Natural killer cell treated with Interleukin-12 subunit alpha and Interleukin-12 subunit beta and Interleukin-15 and Interleukin-18, amount 100 ng/mL, for 72 hours (primary cell): ENCODE results near the gene ANKRD55. TPM values are rescaled to one million over a fixed set of nuclear protein-coding genes. Genes with fewer than 3 reads are reported as not detected.
"Not testable (repeated sequence)": the region's sequence is repeated elsewhere in the genome, so short reads cannot be mapped to it uniquely, and the experiment has no call there.

Experiments
- ATAC-seq, 2 donors: fragments of 150-1000 bp; cut with Tn5 transposase in 1 of 2; sonication (Bioruptor Pico), chemical (Tn5 transposase) in 1 of 2; 2 replicates each; pipeline ENCODE4 v1.10.0; 2021
- DNase-seq: peaks from one replicate; pipeline ENCODE4 v3.0.0; 2022; ENCODE audit warnings: low spot score
- H3K27ac Mint-ChIP-seq, 2 donors: 1 replicate in 1 of 2; 2 replicates in 1 of 2; pipeline ENCODE4 v1.8.0; 2022; ENCODE audit warnings: mixed read lengths in 2 of 2, mild to moderate bottlenecking in 1 of 2, moderate library complexity in 1 of 2
- H3K27me3 Mint-ChIP-seq, 2 donors: 1 replicate in 1 of 2; 2 replicates in 1 of 2; pipeline ENCODE4 v1.8.0; 2022; ENCODE audit warnings: mixed read lengths in 2 of 2
- H3K36me3 Mint-ChIP-seq: one replicate; pipeline ENCODE4 v1.8.0; 2022; ENCODE audit warnings: mixed read lengths
- H3K4me1 Mint-ChIP-seq, 2 donors: 1 replicate in 1 of 2; 2 replicates in 1 of 2; pipeline ENCODE4 v1.8.0; 2022; ENCODE audit warnings: low read depth in 2 of 2, mixed read lengths in 2 of 2, mild to moderate bottlenecking in 1 of 2
- H3K4me3 Mint-ChIP-seq: one replicate; pipeline ENCODE4 v1.8.0; 2022; ENCODE audit warnings: mixed read lengths
- H3K9me3 Mint-ChIP-seq: 2 replicates; pipeline ENCODE4 v1.8.0; 2022; ENCODE audit warnings: mixed read lengths
- total RNA-seq, 2 donors: library from RNA; stranded (reverse); gene quantifications; one replicate each; pipeline ENCODE4 v1.2.3, GENCODE V29; 2022

Gene ANKRD55
- total RNA-seq, 2 donors from 2014 or later = 0.28 TPM; not detected in 1

DNA sequence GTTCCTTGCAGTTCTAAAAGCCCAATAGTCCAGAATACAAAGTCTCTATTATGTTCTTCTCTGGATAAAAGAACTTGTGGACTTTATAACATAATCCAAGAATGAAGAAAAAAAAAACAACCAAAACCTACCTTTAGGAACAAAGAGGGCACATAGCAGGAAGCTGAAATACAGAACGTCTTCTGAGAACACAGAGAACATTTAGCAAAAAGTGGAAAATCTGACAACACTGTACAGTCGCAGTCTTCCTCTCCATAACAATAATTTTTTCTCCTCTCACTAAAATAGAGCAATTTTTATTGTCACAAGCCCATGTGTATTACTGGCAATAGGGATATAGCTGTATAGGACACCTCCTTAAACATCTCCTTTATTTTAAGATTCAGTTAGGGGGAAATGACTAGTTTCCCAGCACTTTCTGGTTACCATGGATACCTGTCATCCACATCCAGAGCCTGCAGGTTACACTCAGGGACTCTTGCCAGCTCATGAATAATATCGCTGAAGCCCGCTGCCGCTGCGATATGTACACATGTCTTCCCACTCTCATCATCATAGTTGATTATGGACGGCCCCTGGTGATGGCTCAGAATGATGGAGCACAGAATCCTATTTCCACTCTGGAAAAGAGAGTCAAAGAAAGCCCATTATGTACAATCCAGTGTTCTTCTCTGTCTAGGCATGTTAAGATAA, 106.5 kb downstream of the ANKRD55 start:
- DNase-seq = no peak
- Mint-ChIP-seq H3K27me3 (peaks cover 23 to 39% of the 10 kb centered on the region in 2 donors), H3K9me3 (peaks cover 5% of the 10 kb centered on the region), H3K27ac (no peak overlapping the region), H3K36me3 (peaks cover 8% of the 10 kb centered on the region), H3K4me3 (no peak overlapping the region), H3K4me1 (no peaks in the 10 kb centered on the region)
- no peak for ATAC-seq

DNA sequence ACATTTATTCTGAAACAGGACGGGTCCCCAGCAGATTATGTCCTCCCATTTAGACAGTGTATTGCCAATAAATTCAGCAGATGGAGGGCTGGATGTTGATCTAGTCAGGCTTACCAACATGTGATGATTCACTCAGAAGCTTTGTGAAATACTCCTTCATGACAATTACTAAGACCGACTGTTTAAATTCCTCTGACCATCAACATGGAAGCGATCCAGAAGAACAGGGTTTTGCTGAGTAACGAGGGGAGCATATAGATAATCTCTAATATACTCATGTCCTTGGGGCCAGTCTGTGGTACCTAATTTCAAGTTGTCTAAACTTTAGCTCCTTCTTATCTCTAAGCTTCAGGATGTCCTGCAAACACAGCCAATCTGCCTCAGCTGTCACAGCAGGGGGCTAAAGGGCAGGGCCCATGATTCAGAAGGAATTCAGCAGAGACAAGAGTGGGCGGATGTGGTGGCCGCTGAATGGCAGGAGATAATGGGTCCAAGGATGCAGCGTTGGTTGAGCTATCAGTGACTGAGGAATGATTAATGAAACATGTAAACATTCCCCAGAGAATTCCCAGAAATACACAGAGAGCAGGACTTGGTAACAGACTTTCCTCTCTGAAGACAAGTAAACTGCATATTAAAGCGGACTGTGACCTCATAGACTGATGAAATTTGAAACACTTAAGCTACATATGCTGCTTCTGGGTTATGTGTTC, 109.4 kb downstream of the ANKRD55 start:
- no peaks in the 10 kb centered on the region for H3K36me3 Mint-ChIP-seq
- no peak for DNase-seq
- ATAC-seq = peak in 1 of 2 donors; percentile 48
- peaks cover 12 to 17% of the 10 kb centered on the region in 2 donors for H3K27me3 Mint-ChIP-seq
- H3K9me3 Mint-ChIP-seq = no peaks in the 10 kb centered on the region
- H3K27ac Mint-ChIP-seq = no peak overlapping the region
- H3K4me3 Mint-ChIP-seq = no peak overlapping the region
- H3K4me1 Mint-ChIP-seq = no peaks in the 10 kb centered on the region

DNA sequence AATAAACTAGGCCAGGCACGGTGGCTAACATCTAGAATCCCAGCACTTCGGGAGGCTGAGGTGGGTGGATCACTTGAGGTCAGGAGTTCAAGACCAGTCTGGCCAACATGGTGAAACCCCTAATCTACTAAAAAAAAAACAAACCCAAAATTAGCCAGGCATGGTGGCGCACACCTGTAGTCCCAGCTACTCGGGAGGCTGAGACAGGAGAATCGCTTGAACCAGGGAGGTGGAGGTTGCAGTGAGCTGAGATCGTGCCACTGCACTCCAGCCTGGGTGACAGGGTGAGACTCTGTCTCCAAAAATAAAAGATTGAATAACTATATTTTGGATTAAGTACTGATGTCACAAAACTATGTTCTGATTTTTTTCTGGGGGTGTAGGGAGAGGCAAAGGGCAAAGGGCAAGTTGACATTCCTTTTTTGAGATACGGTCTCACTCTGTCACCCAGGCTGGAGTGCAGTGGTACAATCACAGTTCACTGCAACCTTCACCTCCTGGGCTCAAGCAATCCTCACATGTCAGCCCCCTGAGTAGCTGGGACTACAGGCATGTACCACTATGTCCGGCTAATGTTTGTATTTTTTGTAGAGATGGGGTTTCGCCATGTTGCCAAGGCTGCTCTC, 110.7 kb downstream of the ANKRD55 start:
- H3K27ac Mint-ChIP-seq, H3K9me3 Mint-ChIP-seq, H3K36me3 Mint-ChIP-seq, H3K4me1 Mint-ChIP-seq, H3K4me3 Mint-ChIP-seq, DNase-seq, ATAC-seq: not testable (repeated sequence)
- peaks cover 7 to 10% of the 10 kb centered on the region in 2 donors for H3K27me3 Mint-ChIP-seq

DNA sequence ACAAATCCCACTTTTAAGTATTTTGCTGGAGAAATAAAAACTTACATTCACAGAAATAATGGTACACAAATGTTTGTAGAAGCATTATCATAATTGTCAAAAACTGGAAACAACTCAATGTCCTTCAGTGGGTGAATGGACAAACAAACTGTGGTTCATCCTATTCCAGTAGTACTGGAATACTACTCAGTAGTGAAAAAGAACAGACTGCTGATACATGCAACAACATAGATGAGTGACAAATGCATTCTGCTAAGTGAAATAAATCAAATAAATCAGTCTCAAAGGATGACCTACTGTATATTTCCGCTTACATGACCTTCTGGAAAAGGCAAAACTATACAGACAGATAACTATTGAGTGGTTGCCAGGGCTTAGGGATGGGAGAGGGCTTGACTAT, 114.1 kb downstream of the ANKRD55 start:
- no peaks in the 10 kb centered on the region for H3K36me3 Mint-ChIP-seq
- no peaks in the 10 kb centered on the region for H3K4me1 Mint-ChIP-seq
- no peak overlapping the region for H3K27ac Mint-ChIP-seq
- DNase-seq (no peak), ATAC-seq (no peak)
- peaks cover 0 to 5% of the 10 kb centered on the region in 2 donors for H3K27me3 Mint-ChIP-seq
- no peak overlapping the region for H3K4me3 Mint-ChIP-seq
- no peaks in the 10 kb centered on the region for H3K9me3 Mint-ChIP-seq

DNA sequence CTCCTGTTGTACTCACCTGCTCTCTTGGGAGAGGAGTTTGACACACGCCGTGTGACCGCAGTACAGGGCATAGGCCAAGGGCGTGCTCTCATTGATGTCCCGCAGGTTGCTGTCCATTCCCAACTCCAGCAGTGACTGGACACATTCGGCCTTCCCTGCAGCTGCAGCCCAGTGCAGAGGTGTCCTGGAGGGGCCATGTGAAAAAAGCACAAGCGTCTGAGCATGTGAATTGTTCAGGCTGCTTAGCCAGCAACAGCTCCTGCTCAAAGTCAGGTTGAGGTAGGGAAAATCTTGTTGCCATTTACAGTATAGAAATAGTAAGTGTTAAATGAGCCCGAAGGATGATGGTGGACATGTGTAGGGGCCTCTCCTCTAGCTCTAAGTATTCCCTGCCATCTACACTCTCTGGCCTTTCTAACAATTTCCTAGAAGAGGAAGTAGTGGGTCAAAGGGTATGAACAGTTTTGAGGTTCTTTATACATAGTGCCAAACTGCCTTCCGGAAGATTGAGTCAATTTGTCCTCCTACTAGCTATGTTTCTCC, 116.5 kb downstream of the ANKRD55 start:
- H3K27me3 Mint-ChIP-seq = peaks cover 0 to 5% of the 10 kb centered on the region in 2 donors
- ATAC-seq (no peak), DNase-seq (no peak)
- no peak overlapping the region for H3K4me3 Mint-ChIP-seq
- no peaks in the 10 kb centered on the region for H3K36me3 Mint-ChIP-seq
- no peak overlapping the region for H3K27ac Mint-ChIP-seq
- H3K9me3 Mint-ChIP-seq = no peaks in the 10 kb centered on the region
- H3K4me1 Mint-ChIP-seq = no peaks in the 10 kb centered on the region

DNA sequence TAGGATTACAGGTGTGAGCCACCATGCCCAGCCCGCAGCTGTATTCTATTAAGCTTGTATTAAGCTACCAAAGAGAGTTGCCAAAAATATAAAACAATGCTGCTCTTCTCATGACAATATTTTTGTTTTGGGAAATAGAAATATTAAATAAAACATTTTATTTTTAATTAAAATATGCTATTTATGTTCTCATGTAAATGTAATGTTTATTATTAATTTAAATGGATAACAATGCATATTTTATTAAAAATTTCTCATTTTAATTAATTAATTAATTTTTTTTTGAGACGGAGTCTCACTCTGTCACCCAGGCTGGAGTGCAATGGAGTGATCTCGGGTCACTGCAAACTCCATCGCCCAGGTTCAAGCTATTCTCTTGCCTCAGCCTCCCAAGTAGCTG, 117.5 kb downstream of the ANKRD55 start:
- H3K4me3 Mint-ChIP-seq = no peak overlapping the region
- DNase-seq (no peak), ATAC-seq (no peak)
- no peaks in the 10 kb centered on the region for H3K36me3 Mint-ChIP-seq
- no peaks in the 10 kb centered on the region for H3K4me1 Mint-ChIP-seq
- H3K9me3 Mint-ChIP-seq = no peaks in the 10 kb centered on the region
- no peak overlapping the region for H3K27ac Mint-ChIP-seq
- peaks cover 0 to 5% of the 10 kb centered on the region in 2 donors for H3K27me3 Mint-ChIP-seq

DNA sequence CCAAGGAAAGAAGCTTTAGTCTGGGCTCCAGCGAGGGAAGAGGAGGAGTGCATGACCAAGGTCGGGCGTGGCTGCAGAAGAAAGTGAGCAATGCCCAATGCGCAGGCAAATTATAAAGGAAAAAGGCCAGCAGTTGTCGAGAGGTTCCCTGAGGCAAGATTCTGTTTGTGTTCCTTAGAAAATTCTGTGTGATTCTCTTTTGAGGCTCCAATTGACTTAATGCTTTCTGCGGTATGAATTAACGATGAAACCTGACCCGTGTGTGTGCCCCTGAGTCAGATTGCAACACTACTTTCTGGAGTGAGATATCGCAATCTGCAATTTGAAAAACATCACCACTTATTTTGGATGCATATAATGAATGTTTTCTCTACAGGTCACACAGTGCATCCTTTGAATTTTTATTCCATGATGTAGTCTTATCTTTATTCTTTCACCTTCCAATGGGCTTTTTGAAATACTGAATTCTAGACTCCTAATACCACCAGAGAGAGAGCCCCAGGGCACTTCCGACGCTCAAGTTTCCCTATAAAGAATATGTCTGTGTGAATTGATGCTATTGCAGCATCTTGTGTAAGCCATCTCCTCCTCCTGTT, 120.5 kb downstream of the ANKRD55 start:
- no peak overlapping the region for H3K27ac Mint-ChIP-seq
- no peaks in the 10 kb centered on the region for H3K36me3 Mint-ChIP-seq
- ATAC-seq (no peak), DNase-seq (no peak)
- H3K4me1 Mint-ChIP-seq = no peaks in the 10 kb centered on the region
- no peak overlapping the region for H3K4me3 Mint-ChIP-seq
- H3K27me3 Mint-ChIP-seq = no peaks in the 10 kb centered on the region
- no peaks in the 10 kb centered on the region for H3K9me3 Mint-ChIP-seq

DNA sequence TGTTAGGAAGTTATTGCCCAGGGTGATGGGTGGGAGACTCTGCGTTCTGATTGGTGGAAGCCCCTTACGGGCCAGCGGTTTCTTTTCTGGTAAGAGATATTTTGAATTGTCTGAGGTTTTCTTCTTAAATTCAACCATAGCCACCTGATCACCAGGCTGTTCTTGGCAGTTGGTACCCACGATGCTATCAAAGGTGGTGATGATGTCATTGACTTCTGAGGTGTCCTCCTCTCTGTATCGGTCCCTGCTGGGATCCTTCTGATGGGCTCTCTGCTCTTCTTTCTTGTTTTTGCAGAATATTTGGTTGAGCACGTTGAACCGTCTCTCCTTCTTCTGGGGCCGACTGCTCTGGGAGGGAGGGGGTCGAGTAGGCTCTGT, 121.7 kb downstream of the ANKRD55 start:
- H3K27ac Mint-ChIP-seq = no peak overlapping the region

DNA sequence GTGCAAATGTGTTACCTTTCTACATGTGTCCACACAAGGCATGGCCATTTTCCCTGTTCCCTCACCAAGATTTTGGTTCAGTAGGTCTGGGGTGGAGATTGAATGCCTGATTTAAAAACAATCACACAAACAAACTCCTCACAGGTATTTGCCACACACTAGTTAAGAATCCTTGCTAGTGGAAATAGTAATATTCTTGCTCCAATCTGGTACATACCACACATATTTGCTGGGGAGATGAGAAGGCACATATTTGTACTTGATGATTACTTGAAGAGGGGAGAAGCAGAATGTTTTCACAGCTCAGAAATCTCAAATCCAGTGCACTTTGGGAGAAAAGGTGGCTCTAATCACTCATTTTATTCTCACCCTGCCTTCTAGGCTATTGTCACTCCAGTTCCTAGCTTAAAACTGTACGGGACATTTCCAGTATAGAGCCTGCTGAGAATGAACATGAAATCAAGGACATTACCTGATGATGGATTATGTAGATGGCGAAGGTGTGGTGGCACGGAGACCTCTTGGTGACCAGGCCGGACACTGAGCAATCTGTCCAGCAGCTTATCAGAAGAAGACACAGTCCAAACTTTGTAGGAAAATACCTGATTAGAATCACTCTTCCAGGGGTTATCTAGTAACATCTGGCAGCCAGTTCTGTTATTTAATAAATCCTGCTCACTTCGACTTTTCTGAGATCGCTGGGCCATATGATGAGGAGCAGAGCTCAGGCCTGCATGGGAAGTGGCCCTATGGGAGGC, 122.3 kb downstream of the ANKRD55 start:
- H3K27me3 Mint-ChIP-seq = peaks cover 2 to 3% of the 10 kb centered on the region in 2 donors
- no peaks in the 10 kb centered on the region for H3K9me3 Mint-ChIP-seq
- no peak overlapping the region for H3K4me3 Mint-ChIP-seq
- no peaks in the 10 kb centered on the region for H3K36me3 Mint-ChIP-seq
- H3K27ac Mint-ChIP-seq = no peak overlapping the region
- DNase-seq = no peak
- H3K4me1 Mint-ChIP-seq = no peaks in the 10 kb centered on the region
- no peak for ATAC-seq

More for the DNA sequence above, 121.7 kb downstream of the ANKRD55 start:
- Mint-ChIP-seq H3K9me3 (no peaks in the 10 kb centered on the region), H3K4me1 (no peaks in the 10 kb centered on the region), H3K36me3 (no peaks in the 10 kb centered on the region), H3K27me3 (no peaks in the 10 kb centered on the region), H3K4me3 (no peak overlapping the region)
- DNase-seq (no peak), ATAC-seq (no peak)

DNA sequence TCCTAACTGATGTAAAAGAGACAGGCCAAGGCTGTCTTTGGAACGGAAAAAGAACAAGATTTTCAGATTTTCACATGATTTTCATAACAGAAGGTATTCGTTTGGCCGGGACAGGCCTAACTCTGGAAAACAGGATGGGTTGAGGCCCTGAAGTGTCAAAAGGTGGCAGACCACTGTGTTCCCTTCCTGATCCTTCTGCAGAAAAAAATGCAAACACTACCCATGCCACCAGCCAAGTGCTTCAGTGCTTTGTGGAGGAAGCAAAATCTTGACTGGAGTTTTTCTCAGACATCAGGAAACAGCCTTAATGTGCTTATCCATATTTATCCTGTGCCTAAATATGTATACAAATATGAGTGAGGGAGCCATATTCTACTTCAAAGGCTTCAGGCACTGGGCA, 124.9 kb downstream of the ANKRD55 start:
- no peak for DNase-seq
- Mint-ChIP-seq H3K9me3 (no peaks in the 10 kb centered on the region), H3K4me1 (no peaks in the 10 kb centered on the region), H3K27ac (no peak overlapping the region), H3K4me3 (no peak overlapping the region), H3K36me3 (no peaks in the 10 kb centered on the region), H3K27me3 (peaks cover 15 to 20% of the 10 kb centered on the region in 2 donors)
- ATAC-seq = no peak

DNA sequence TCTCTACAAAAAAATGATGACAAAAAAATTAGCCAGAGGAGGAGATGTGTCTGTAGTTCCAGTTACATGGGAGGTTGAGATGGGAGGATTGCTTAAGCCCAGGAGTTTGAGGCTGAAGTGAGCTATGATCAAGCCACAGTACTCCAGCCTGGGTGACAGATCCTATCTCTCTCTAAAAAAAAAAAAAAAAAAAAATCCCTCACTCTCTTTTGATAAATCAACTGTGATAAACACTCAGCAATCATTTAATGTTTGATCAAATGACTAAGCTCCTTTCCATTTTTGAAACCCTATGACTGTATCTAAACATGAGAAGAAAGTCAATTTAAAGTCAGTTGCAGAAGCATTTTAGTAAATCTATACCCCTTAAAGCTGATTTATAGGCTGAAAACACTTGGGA, 126.3 kb downstream of the ANKRD55 start:
- Mint-ChIP-seq H3K9me3 (no peaks in the 10 kb centered on the region), H3K27ac (no peak overlapping the region), H3K27me3 (peaks cover 15 to 20% of the 10 kb centered on the region in 2 donors), H3K4me1 (no peaks in the 10 kb centered on the region), H3K36me3 (no peaks in the 10 kb centered on the region), H3K4me3 (no peak overlapping the region)
- DNase-seq (no peak), ATAC-seq (no peak)

DNA sequence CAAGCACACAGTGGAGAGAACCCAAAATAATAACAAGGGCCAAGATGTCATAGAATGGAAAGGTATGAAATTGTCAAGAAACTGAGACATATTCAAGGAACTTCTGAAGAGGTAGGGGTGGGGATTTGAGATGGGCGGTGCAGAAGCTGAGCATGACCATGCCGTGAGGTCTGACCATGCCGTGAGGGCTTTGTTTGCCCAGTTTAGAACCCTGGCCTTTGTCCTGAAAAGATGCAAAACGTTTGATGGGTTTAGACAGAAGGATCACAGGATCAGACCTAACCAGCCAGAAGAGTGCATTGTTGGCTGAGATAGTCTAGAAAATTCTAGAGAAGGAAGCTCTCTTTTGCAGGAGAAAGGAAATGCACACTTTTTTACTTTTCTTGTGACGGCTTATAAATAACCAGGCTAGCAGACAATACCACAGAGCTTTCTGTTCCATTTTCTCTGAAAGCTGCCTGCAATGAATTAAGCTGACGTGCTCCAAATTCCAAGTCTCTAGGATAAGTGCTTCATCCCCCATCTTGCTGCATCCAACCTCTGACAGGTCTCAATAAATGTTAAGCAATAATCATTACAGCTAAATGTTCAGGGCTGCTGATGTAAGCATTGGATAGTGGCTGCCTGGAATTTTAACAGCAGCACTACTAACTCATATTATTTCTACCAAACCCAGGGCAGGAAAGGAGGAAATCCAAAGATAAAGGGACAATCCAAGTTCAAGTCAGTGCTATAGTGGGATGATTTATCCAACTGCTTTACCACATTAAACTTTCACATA, 127.4 kb downstream of the ANKRD55 start:
- Mint-ChIP-seq H3K36me3 (no peaks in the 10 kb centered on the region), H3K9me3 (no peaks in the 10 kb centered on the region), H3K27ac (no peak overlapping the region), H3K4me3 (no peak overlapping the region), H3K4me1 (no peaks in the 10 kb centered on the region), H3K27me3 (peaks cover 15 to 25% of the 10 kb centered on the region in 2 donors)
- ATAC-seq (no peak), DNase-seq (no peak)

DNA sequence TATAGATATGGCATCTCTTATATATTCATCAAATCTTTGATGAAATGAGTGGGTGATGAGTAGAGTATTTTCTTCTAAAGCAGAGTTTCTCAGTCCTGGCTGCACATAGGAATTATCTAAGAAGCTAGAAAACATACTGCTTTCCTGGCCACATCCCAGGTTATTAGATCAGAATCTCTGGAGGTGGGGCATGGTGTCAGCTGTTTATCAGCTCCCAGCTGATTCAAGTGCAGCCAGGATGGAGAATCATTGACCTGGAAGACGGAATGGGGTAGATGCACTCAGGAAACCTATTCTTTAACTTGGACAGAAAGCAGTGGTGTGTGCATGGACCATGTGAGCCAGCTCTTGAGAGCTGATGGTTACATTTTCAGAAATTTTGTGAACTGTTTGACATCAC, 130.2 kb downstream of the ANKRD55 start:
- H3K4me1 Mint-ChIP-seq = no peaks in the 10 kb centered on the region
- no peaks in the 10 kb centered on the region for H3K9me3 Mint-ChIP-seq
- DNase-seq = no peak
- H3K27ac Mint-ChIP-seq = no peak overlapping the region
- H3K27me3 Mint-ChIP-seq = peaks cover 19 to 25% of the 10 kb centered on the region in 2 donors
- ATAC-seq = no peak
- H3K4me3 Mint-ChIP-seq = no peak overlapping the region
- no peaks in the 10 kb centered on the region for H3K36me3 Mint-ChIP-seq
